IMR-90 (cell line): Measurements from ENCODE around the gene KHNYN. TPM values are rescaled to one million over a fixed set of nuclear protein-coding genes. Genes with fewer than 3 reads are reported as not detected.

ENCODE experiments used
- MXI1 ChIP-seq: IDR thresholded peaks from 2 replicates; pipeline ENCODE4 v1.6.1; 2012; ENCODE audit warnings: low read depth, mild to moderate bottlenecking, low read length, moderate library complexity, borderline replicate concordance
- NFE2L2 ChIP-seq: fragments of 150-350 bp; IDR thresholded peaks from 2 replicates; pipeline ENCODE4 v1.6.1; 2016; ENCODE audit warnings: low read depth, mild to moderate bottlenecking, low read length
- RFX5 ChIP-seq: IDR thresholded peaks from 2 replicates; pipeline ENCODE4 v1.8.0; 2012; ENCODE audit warnings: low read depth, mild to moderate bottlenecking, low read length, moderate library complexity
- SMC3 ChIP-seq: fragments of 150-350 bp; IDR thresholded peaks from 2 replicates; pipeline ENCODE4 v1.6.1; 2016; ENCODE audit warnings: low read depth, mild to moderate bottlenecking, antibody characterized with exemption, low read length, moderate library complexity
- polyA plus RNA-seq, 3 experiments: library from polyadenylated mRNA; depleted of rRNA; stranded (reverse); fragments of >200 nt; gene quantifications; 2 replicates each; pipeline ENCODE4 v1.2.3, GENCODE V29; 2012; ENCODE audit warnings: low replicate concordance in 1 of 3
- total RNA-seq: library from RNA; depleted of rRNA; stranded (reverse); fragments of >200 nt; gene quantifications from 2 replicates; pipeline ENCODE4 v1.2.3, GENCODE V29; 2012

Gene KHNYN
- total and polyA plus RNA-seq, 2 of the 4 experiments (the other 2 are of a cell fraction) = 18.9 to 24.4 TPM

- peak; percentile 86 for TF ChIP-seq SMC3
- peak; percentile 62; the same call in 1 of the 2 replicates for TF ChIP-seq MXI1
- TF ChIP-seq NFE2L2 = no peak
- no peak for TF ChIP-seq RFX5
Observed at GRCh38 chr14:24431569-24432258, 2.0 kb downstream of the KHNYN start (continued).
